AG09309 (cell line): ENCODE measurements around the gene SLC44A5.

Experiments
- DNase-seq: peaks from one replicate; pipeline ENCODE4 v3.0.0-alpha.2; 2010; ENCODE audit warnings: low read depth
- H3K4me3 ChIP-seq: 2 replicates; pipeline ENCODE4 v1.5.1; 2011; ENCODE audit warnings: mild to moderate bottlenecking, low read depth, low read length, moderate library complexity; ENCODE audit not compliant: control insufficient read depth
- CTCF ChIP-seq: IDR thresholded peaks from 2 replicates; pipeline ENCODE4 v1.5.1; 2011; ENCODE audit warnings: mild to moderate bottlenecking, low read depth, low read length, inconsistent platforms; ENCODE audit not compliant: insufficient read depth, control insufficient read depth; ENCODE audit errors: missing control alignments

SLC44A5 gene

GRCh38 chr1:75575837-75576236 lies 35.1 kb downstream of the SLC44A5 start:
- no peak overlapping the region for H3K4me3 ChIP-seq
- no peak for TF ChIP-seq CTCF
- DNase-seq, result no peak

GRCh38 chr1:75567191-75567590 lies 43.7 kb downstream of the SLC44A5 start:
- DNase-seq, result no peak
- TF ChIP-seq CTCF, result no peak
- H3K4me3 ChIP-seq, result no peak overlapping the region

- DNase-seq, result no peak
- TF ChIP-seq CTCF, result no peak
- H3K4me3 ChIP-seq, result no peak overlapping the region
Observed at GRCh38 chr1:75559800-75560199, 51.1 kb downstream of the SLC44A5 start.

- no peak for TF ChIP-seq CTCF
- DNase-seq, result no peak
- no peak overlapping the region for H3K4me3 ChIP-seq
Observed at GRCh38 chr1:75559136-75559535, 51.8 kb downstream of the SLC44A5 start.

- no peak for TF ChIP-seq CTCF
- DNase-seq, result no peak
- no peak overlapping the region for H3K4me3 ChIP-seq
Observed at GRCh38 chr1:75554870-75555269, 56.0 kb downstream of the SLC44A5 start.

GRCh38 chr1:75554181-75554580 lies 56.7 kb downstream of the SLC44A5 start:
- TF ChIP-seq CTCF, result no peak
- no peak for DNase-seq
- H3K4me3 ChIP-seq, result no peak overlapping the region

- TF ChIP-seq CTCF, result no peak
- H3K4me3 ChIP-seq, result no peak overlapping the region
- DNase-seq, result no peak
Observed at GRCh38 chr1:75550559-75550958, 60.4 kb downstream of the SLC44A5 start.
